Globus pallidus (tissue), 1 donor: ENCODE data around the gene POLR2F.

Source experiments
- DNase-seq: peaks from one replicate; pipeline ENCODE4 v3.0.0-alpha.2; 2015; ENCODE audit warnings: low spot score

Gene POLR2F

DNA sequence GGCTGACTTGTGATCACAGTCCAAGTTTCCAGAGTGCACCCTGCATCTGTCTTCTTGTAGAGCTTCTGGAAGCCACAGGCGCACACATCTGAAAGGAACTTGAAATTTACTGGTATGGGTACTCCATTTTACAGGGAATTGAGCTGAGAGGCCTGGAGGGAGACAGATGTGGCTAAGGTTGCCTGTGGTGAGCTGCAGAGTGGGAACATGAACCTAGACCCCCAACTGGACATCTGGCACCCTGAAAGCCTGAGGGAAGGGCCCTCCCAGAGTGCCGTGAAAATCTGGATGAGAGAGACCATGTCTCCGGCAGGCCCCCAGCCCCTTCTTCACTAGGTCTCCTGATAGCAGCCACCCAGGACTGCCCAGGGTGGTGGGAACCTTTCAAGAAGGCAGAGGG is 53.4 kb downstream of the POLR2F start:
- no peak for DNase-seq

DNA sequence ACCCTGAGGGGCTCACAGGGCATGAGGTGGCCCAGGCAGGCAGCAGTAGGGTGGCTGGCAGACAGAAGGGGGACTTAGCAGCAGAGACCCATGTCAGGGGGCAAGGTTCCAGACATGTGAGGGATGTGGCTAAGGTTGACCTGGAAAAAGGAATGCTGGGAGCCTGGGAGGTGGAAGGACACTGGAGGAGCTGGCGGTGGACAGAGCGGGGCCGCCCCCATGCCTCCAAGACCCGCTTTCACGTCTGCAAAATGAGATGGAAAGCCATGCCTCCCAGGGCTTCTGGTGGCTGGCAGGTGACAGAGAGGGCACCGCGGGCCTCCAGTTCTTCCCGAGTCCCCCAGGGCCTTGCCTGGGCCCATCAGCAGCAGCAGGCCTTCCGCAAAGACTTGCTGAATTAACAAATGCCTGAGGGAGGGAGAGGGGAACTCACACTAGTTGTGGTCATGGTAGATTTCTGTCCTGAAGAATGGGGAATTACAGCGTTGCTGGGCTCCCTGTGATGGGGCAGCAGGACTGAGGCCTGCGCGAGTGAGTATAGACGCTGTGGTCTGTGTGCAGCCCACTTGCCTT is 53.9 kb downstream of the POLR2F start:
- DNase-seq = no peak

DNA sequence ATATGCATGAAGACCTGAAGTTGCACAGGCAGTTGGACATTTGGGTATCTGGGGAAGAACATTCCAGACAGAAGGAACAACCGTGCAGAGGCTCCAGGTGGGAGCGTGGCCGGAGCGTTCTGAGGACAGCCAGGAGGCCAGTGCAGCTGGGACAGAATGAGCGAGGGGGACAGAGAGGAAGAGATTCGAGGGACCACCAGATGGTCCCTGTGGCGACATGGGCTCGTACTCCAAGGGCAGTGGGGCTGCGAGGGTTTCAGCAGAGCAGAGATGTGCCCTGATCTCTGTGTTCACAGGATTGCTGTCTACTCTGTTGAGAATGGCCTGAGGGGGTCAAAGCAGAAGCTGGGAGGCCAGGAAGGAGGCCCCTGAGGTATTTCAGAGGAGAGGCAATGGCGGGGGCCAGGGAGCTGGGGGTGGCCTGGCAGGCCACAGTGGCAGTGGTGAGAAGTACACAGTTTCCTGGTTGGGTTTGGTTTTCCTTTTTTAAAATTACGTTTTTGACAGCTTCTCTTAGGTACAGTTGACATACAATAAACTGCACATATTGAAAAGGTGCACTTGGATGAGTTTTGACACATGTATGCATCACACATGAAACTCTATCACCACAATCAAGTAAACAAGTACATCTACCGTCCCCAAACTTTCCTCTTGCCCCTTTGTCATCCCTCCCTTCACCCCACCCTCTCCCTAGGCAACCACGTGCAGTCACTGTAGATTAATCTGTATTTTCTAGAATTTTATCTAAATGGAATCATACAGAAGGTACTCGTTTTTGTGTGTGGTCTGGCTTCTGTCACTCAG is 55.7 kb downstream of the POLR2F start:
- DNase-seq = no peak

DNA sequence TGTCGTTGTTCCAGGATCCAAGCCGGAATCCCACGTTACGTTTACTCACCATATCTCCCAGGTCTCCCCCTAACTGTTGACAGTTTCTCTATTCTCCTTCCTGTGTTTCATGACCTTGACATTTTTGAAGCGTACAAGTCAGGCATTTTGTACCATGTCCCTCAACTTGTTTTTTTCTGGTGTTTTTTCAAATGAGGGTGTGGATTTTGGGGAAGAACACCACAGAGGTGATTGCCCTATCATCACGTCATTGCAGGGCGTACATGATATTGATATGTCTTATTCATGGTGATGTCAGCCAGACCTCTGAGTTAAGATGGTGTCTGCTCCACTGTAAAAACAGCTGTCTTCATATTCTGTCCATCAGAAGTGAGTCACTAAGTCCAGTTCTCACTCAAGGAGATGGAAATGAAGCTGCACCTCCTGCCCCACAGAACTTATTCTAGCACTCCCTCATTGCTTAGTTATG is 59.1 kb downstream of the POLR2F start:
- DNase-seq = no peak

GRCh38 chr22:38014083-38014482 is 60.6 kb downstream of the POLR2F start:
- DNase-seq = no peak

GRCh38 chr22:38016182-38017151 is 63.0 kb downstream of the POLR2F start:
- peak; percentile 95 for DNase-seq

- DNase-seq = peak; percentile 90
Measured at GRCh38 chr22:38017272-38017920, 63.9 kb downstream of the POLR2F start.

GRCh38 chr22:38017939-38018885 is 64.7 kb downstream of the POLR2F start:
- no peak for DNase-seq
